Right ventricle myocardium superior (tissue), 1 donor: ENCODE results near the gene SIRT5. TPM values are rescaled to one million over a fixed set of nuclear protein-coding genes. Genes with fewer than 3 reads are reported as not detected.

Experiments
- ATAC-seq: fragments of 200-7000 bp; cut with Tn5 transposase; one replicate; pipeline ENCODE4 v1.9.1; 2020; ENCODE audit warnings: mild to moderate bottlenecking; ENCODE audit not compliant: poor library complexity
- DNase-seq: peaks from one replicate; pipeline ENCODE4 v3.0.0-alpha.2; 2020
- intact Hi-C: fragments of 100-400 bp; cut with DNase I; formaldehyde crosslinking; loops from one replicate; pipeline ENCODE4 v1.11.2; 2022
- total RNA-seq: library from RNA; stranded (reverse); fragmentation: NEBNext Ultra II Directional; extraction: Animal tissue kit (Norgen Biotek cat#: 25700); gene quantifications from one replicate; pipeline ENCODE4 v1.2.1, GENCODE V29; 2021
- donor health status: DM: no; HTN: yes; CAD: no; lungs with severe emphysema.

Gene SIRT5
- total RNA-seq, 1 donor from 2014 or later = 53.3 TPM

GRCh38 chr6:13575377-13575775, 975 bp downstream of the SIRT5 start:
- intact Hi-C loops = no loop called here
- DNase-seq = no peak
- ATAC-seq = no peak

DNA sequence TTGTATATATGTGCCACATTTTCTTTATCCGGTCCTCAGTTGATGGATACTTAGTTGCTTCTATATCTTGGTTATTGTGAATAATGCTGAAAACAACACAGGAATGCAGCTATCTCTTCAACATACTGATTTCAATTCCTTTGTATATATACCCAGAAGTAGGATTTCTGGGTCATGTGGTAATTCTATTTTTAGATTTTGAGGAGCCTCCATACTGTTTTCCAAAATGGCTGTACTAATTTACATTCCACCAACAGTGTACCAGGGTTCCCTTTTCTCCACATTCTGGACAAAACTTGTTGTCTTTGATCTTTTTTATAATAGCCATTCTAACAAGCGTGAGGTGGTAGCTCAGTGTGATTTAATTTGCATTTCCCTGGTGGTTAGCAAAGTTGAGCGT, 1.6 kb downstream of the SIRT5 start:
- DNase-seq = no peak
- ATAC-seq = no peak
- intact Hi-C loops = no loop called here

DNA sequence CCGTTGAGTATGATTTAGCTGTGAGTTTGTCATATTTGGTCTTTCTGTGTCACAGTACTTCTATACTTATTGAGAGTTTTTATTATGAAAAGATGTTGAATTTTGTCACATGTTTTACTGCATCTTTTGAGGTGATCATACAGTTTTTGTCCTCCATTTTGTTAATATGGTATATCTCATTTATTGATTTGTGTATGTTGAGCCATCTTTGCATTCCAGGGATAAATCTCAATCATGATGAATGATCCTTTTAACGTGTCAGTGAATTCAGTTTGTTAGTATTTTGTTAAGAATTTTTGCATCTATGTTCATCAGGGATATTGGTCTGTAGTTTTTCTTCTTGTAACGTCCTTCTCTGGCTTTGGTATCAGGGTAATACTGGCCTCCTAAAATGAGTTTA, 3.5 kb downstream of the SIRT5 start:
- ATAC-seq (no peak), DNase-seq (no peak)
- intact Hi-C loops = no loop called here

GRCh38 chr6:13579911-13580310, 5.5 kb downstream of the SIRT5 start:
- ATAC-seq (no peak), DNase-seq (no peak)
- intact Hi-C loops = no loop called here

- DNase-seq (no peak), ATAC-seq (no peak)
- intact Hi-C loops = no loop called here
Observed at GRCh38 chr6:13581700-13582229, 7.4 kb downstream of the SIRT5 start.

DNA sequence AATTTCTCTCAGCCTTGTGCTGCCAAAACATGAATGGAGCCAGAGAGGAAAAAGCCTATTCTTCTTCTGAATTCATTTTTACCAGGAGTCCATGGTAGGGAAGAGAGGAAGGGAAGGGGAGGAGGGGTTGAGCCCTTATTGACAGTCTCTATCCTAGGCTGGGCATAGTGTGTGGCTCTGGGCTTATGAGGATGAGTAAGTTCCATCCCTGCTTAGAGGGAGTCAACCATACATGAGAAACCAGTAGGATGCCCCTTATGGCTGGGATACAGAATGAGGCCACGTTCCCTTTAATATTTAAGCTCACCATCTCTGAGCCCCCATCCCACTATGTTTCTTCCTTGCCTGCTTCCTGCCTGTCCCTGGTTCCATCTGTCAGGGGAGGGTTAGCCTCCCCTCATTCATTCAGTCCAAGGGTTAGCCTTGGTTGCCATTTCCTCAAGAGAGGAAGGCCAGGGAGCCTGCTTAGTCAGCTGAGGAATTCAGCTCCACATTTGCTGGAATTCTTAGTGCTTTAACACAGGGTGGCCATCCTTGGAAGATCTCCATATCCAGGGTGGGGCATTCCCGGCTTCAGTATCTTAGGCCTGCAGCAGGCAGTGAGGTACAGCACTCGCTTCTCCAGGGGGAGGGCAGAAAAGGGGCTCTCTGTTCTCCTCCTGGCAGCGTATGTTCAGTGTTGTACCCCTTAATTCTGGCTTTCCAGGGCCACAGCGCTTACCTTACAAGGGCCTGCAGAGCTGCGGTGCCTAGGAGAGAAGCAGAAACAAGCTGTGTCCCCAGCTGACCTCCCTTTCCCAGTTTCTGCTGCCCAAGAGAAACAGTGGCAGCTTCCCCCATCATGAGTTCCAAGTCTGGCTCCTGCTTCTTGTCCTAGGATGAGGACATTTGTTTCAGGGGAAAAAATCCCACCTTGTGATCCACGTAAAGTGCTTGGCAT, 12.5 kb downstream of the SIRT5 start:
- intact Hi-C loops = no loop called here
- no peak for DNase-seq
- peak; percentile 54 for ATAC-seq

DNA sequence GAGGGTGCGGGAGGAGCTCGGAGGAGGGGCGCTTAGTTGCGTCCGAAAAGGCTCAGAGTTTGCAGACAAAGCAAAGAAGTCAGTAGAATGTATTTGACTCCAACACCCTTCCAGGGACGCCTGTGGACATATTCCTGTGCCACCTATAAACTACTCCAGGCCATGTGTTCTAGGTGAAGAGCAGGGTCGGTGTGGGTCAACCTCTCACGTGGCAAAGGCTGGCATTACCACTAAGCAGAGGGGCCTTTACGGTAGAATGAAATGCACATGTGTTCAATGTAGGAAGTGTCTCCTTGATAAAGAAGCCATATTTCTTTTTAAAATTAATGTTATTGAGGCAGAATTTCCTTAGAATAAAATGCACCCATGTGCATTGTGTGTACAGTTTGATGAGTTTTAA, 15.4 kb downstream of the SIRT5 start:
- ATAC-seq (no peak), DNase-seq (no peak)
- intact Hi-C loops = no loop called here

GRCh38 chr6:13590574-13591153, 16.3 kb downstream of the SIRT5 start:
- ATAC-seq (no peak), DNase-seq (no peak)
- intact Hi-C loops = no loop called here

DNA sequence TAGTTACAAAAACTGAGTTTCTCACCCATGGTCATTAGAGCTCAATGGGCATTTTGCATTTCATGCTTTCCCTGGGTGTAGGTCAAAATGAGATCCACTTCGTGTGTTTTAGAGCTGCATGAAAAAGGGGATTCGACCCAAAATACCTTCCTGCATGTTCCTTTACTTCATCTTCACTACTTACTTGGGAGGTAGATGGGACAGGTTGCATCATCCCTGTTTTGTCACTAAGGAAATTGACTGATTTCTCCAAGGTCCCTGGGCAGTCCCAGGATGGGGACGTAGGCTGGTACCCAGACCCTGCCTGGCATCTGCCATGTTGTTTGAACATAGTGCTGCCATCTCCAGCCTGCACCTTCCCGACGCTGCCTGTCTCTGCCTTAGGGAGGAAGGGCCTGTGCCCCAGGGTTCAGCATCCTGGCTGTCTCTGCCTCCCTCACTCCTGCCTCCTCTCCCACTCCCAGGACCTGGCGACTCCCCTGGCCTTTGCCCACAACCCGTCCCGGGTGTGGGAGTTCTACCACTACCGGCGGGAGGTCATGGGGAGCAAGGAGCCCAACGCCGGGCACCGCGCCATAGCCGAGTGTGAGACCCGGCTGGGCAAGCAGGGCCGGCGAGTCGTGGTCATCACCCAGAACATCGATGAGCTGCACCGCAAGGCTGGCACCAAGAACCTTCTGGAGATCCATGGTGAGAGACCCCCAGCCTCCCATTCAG, 17.0 kb downstream of the SIRT5 start:
- ATAC-seq (no peak), DNase-seq (no peak)
- intact Hi-C loops = no loop called here

DNA sequence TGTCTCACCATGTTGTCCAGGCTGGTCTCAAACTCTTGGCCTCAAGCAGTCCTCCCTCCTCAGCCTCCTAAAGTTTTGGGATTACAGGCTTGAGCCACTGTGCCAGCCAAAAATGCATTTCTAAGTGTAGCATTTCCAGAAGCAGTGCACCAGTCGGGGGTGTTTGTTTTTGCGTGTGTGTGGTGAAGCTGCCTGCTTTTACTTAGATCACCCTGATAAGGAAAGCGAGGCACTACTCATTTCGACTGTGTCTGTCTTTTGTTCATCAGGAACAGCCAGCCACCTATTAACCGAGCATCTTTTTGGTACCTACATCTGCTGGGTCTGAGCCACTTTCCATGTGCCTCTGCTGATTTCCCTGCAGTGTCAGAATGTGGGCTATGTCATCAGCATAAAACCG, 18.7 kb downstream of the SIRT5 start:
- DNase-seq (no peak), ATAC-seq (no peak)
- intact Hi-C loops = no loop called here

- ATAC-seq (no peak), DNase-seq (no peak)
- intact Hi-C loops = no loop called here
Observed at GRCh38 chr6:13593720-13594119, 19.3 kb downstream of the SIRT5 start.

- DNase-seq = no peak
- ATAC-seq = no peak
- intact Hi-C loops = no loop called here
Observed at GRCh38 chr6:13597073-13597472, 22.7 kb downstream of the SIRT5 start.

- no peak for ATAC-seq
- intact Hi-C loops = no loop called here
Observed at GRCh38 chr6:13600036-13600435, 25.6 kb downstream of the SIRT5 start.

GRCh38 chr6:13604135-13604534, 29.7 kb downstream of the SIRT5 start:
- DNase-seq = no peak

More at GRCh38 chr6:13600036-13600435, 25.6 kb downstream of the SIRT5 start:
- DNase-seq = no peak

DNA sequence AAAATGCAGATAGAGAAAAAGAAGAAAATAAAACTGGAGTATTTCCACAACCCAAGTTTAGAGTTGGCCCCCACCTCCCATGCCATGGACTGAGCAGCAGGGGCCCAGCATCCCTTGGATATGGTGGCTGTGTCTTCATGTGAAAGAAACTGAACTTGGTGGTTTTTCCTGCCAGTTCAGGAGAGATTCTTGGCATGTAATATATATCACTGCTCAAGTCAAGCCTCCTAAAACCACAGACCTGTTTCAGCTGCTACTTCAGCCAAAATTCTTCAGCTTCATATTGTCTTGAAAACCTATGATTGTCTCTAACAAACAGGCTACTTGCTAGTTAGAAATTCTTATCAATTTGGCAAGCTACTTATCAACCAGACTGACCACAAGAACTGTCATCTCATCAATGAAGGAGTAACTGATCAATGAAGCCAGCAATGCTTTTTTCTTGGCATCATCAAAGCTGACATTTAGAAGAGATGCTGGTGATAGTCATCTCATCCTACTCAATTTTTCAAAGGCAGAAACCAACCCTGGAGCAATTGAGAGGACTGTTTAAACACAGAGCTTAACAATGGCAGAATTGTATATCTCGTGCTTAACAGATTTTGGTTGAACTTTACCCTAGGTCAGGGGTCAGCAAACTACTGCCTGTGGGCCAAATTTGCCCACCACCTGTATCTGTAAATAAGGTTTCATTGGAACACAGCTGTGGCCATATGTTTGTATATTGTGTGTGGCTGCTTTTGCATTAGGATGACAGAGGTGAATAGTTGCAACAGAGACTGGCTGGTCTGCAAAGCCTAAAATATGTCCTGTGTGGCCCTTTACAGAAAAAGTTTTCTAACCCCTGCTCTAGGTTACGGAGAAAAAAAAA, 30.4 kb downstream of the SIRT5 start:
- DNase-seq (no peak), ATAC-seq (no peak)
- intact Hi-C loops = no loop called here

More at GRCh38 chr6:13604135-13604534, 29.7 kb downstream of the SIRT5 start:
- intact Hi-C loops = no loop called here
- ATAC-seq = no peak

GRCh38 chr6:13605634-13606033, 31.2 kb downstream of the SIRT5 start:
- intact Hi-C loops = no loop called here
- DNase-seq = no peak
- no peak for ATAC-seq

- no peak for DNase-seq
- no peak for ATAC-seq
- intact Hi-C loops = no loop called here
Observed at GRCh38 chr6:13611715-13612114, 37.3 kb downstream of the SIRT5 start.

DNA sequence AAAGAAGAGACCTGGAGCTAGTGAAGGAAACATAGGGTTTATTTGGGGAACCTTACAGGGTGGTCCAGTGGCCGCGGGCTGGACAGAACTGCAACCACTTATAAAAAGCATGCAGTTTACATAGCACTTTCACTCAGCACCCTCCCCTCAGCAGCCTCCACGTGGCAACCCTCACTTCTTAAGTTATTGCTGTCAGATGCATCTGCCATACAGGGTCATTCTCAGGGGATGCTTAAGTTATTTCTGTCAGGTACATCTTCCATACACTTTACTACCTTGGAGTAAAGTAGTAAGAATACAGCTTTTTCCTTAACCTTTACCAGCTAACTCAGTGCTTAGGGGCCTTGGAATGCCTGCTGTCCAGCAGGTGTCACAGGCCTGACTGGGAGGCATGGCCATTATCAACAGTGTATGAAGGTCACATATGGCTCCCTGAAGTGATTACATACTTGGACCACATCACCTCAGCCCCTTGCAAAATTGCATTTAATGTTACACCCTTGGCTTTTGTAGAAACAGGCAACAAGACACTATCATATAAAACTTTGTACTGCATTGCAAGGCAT, 38.7 kb downstream of the SIRT5 start:
- DNase-seq (no peak), ATAC-seq (no peak)
- intact Hi-C loops = no loop called here
